Measurements from ENCODE around the gene ZDHHC14. TPM values are rescaled to one million over a fixed set of nuclear protein-coding genes. Genes with fewer than 3 reads are reported as not detected.

Gene ZDHHC14
- total RNA-seq, 1 experiment from 2014 or later: 3.2 TPM

DNA sequence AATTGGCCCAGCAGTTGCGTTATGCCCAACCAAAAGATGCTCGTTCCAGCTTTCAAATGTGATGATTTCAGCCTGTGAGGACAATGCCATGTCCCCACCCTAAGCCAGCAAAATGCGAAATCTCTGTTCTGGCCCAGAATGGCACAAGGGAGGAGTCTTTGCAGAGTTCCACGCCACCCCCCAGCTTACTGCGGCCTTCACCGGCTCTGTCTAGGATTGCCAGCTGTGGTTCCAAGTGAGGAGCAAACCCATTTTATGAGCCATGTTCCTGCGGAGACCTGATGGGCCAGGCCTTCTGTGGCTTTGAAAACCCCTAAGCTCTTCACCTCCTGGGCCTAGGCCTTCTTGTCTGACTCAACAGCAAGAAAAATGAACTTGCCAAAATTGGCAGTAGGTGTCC lies 295.3 kb downstream of the ZDHHC14 start:
- DNase-seq (ENCODE audit: unreplicated experiment): no peak
- ChIA-PET POLR2A (no interaction called here), CTCF (interaction anchor here (0.6 to 3.5 kb wide), 3 partner anchors 10 to 81 kb away, joined by 3 to 9 read pairs (median 4); no protein-coding TSS in a partner anchor)
- Mint-ChIP-seq H3K27me3 (ENCODE audit: insufficient read depth, unreplicated experiment) (no peaks in the 10 kb centered on the region), H3K4me3 (ENCODE audit: unreplicated experiment) (no peak overlapping the region), H3K9me3 (ENCODE audit: unreplicated experiment) (no peaks in the 10 kb centered on the region), H3K27ac (ENCODE audit: low read depth, unreplicated experiment) (no peak overlapping the region), H3K36me3 (ENCODE audit: insufficient read depth, unreplicated experiment) (no peaks in the 10 kb centered on the region), H3K4me1 (ENCODE audit: insufficient read depth, unreplicated experiment) (no peaks in the 10 kb centered on the region)
- intact Hi-C loops (cut with micrococcal nuclease): no loop called here
- TF ChIP-seq, protein P1, sequence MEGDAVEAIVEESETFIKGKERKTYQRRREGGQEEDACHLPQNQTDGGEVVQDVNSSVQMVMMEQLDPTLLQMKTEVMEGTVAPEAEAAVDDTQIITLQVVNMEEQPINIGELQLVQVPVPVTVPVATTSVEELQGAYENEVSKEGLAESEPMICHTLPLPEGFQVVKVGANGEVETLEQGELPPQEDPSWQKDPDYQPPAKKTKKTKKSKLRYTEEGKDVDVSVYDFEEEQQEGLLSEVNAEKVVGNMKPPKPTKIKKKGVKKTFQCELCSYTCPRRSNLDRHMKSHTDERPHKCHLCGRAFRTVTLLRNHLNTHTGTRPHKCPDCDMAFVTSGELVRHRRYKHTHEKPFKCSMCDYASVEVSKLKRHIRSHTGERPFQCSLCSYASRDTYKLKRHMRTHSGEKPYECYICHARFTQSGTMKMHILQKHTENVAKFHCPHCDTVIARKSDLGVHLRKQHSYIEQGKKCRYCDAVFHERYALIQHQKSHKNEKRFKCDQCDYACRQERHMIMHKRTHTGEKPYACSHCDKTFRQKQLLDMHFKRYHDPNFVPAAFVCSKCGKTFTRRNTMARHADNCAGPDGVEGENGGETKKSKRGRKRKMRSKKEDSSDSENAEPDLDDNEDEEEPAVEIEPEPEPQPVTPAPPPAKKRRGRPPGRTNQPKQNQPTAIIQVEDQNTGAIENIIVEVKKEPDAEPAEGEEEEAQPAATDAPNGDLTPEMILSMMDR (IDR thresholded peaks at IDR 0.05; ENCODE audit: unreplicated experiment): no peak
- no TSS peak for BruUV-seq (replicated peaks)

DNA sequence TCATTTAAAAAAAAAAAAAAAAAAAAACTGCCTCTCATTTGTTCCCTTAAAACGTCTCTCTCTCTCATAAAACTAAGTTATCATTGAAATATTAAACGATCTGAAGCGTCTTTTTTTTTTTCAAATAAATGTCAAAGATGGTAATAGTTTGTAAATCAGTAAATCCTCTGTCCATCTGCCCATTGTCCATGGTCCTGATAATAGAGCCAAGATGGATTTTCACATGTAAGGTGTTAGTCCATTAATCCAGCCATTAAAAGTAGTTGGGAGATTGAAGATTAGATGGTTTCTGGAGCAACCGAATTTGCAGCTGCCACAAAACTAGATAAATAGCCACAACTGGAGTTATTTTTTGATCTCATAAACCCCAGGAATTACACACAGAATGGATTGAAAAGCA lies 296.2 kb downstream of the ZDHHC14 start:
- CTCF ChIA-PET: interaction anchor here (1.5 to 3.5 kb wide), 2 partner anchors 11 to 80 kb away, joined by 4 to 9 read pairs; no protein-coding TSS in a partner anchor
- no TSS peak for BruUV-seq (replicated peaks)

DNA sequence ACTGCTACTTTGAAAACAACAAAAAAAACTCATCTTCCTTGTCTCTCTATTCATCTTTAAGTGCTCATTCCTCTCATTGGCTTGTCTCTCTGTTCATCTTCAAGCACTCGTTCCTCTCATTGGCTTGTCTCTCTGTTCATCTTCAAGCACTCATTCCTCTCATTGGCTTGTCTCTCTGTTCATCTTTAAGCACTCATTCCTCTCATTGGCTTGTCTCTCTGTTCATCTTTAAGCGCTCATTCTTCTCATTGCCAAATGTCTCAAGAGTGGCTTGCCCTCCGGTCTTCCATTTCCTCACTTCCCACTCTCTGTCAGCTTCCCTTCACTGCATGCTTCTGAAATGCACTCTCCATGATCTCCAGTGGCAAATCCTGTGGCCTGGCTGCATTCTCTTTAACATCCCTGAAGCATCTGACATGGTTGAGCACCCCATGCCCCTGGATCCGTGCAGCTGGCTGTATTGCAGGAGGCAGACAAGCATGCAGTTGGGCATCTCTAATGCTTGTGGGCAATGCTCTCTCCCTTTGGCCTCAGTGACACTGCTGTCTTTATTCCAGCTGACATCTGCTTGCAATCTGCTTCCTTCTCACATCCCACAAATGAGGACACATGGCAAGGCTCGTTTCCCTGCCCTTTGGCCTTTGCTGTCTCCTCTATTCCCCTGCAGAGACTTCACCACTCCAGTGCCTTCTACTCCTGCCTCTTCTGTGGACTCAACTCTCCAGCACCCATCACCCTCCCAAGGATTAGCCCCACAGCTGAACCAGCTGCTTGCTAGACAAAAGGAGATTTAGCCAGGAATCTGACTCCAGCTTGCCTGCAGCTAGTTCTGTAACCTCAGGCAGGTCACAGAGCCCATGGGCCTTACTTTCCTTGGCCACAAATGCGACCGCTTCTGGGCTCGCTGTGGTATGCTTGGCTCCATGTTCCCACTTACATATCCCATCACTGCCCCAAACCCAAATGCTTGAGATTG lies 298.9 kb downstream of the ZDHHC14 start:
- TF ChIP-seq, protein P1 (IDR thresholded peaks at IDR 0.05; ENCODE audit: unreplicated experiment): no peak
- no peak overlapping the region for H3K27ac Mint-ChIP-seq (ENCODE audit: low read depth, unreplicated experiment)
- CTCF ChIA-PET: interaction anchor here (0.5 to 3.5 kb wide), 4 partner anchors 11 to 365 kb away, joined by 3 to 34 read pairs (median 4); no protein-coding TSS in a partner anchor
- no peaks in the 10 kb centered on the region for H3K9me3 Mint-ChIP-seq (ENCODE audit: unreplicated experiment)
- no TSS peak for BruUV-seq (replicated peaks)
- no peaks in the 10 kb centered on the region for H3K36me3 Mint-ChIP-seq (ENCODE audit: insufficient read depth, unreplicated experiment)
- H3K4me1 Mint-ChIP-seq (ENCODE audit: insufficient read depth, unreplicated experiment): no peaks in the 10 kb centered on the region
- intact Hi-C loops (cut with micrococcal nuclease): no loop called here
- no peak for DNase-seq (ENCODE audit: unreplicated experiment)
- H3K27me3 Mint-ChIP-seq (ENCODE audit: insufficient read depth, unreplicated experiment): no peaks in the 10 kb centered on the region
- no peak overlapping the region for H3K4me3 Mint-ChIP-seq (ENCODE audit: unreplicated experiment)
- POLR2A ChIA-PET: interaction anchor here (1.0 kb wide), 1 partner anchor 83 kb away, joined by 3 read pairs; no protein-coding TSS in a partner anchor

More for the DNA sequence above, 296.2 kb downstream of the ZDHHC14 start:
- Mint-ChIP-seq H3K36me3 (ENCODE audit: insufficient read depth, unreplicated experiment) (no peaks in the 10 kb centered on the region), H3K27ac (ENCODE audit: low read depth, unreplicated experiment) (no peak overlapping the region), H3K27me3 (ENCODE audit: insufficient read depth, unreplicated experiment) (no peaks in the 10 kb centered on the region), H3K9me3 (ENCODE audit: unreplicated experiment) (no peaks in the 10 kb centered on the region), H3K4me1 (ENCODE audit: insufficient read depth, unreplicated experiment) (no peaks in the 10 kb centered on the region), H3K4me3 (ENCODE audit: unreplicated experiment) (no peak overlapping the region)
- TF ChIP-seq, protein P1 (IDR thresholded peaks at IDR 0.05; ENCODE audit: unreplicated experiment): no peak
- DNase-seq (ENCODE audit: unreplicated experiment): no peak
- POLR2A ChIA-PET: no interaction called here
- intact Hi-C loops (cut with micrococcal nuclease): no loop called here

DNA sequence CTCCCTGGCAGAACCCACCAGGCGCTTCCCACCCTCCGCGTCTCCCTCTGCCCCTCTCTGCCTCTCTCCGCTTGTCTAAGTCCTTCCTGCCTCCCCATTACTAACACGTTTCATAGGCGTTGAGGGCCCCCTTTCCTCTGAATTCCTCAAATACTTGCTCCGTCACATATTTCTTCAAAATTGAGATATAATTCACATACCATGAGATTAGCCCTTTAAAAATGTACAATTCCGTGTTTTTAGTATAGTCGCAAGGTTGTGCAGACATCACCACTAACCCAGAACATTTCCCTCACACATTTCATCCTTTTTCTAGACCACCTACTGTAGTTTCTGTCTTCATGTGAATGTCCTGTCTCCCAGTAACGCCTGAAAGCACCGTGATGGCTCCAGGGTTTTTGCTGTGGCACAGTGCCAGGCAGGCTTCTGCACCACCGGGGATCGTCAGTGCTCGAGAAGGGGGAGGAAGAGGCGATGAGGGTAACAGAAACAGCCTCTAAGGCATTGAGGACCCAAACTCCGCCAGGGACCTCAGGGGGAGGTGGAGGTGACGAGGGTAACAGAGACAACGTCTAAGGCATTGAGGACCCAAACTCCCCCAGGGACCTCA lies 300.2 kb downstream of the ZDHHC14 start:
- BruUV-seq (replicated peaks): no TSS peak
- H3K27ac Mint-ChIP-seq (ENCODE audit: low read depth, unreplicated experiment): no peak overlapping the region
- H3K36me3 Mint-ChIP-seq (ENCODE audit: insufficient read depth, unreplicated experiment): no peaks in the 10 kb centered on the region
- no peaks in the 10 kb centered on the region for H3K4me1 Mint-ChIP-seq (ENCODE audit: insufficient read depth, unreplicated experiment)
- no peak overlapping the region for H3K4me3 Mint-ChIP-seq (ENCODE audit: unreplicated experiment)
- no peaks in the 10 kb centered on the region for H3K27me3 Mint-ChIP-seq (ENCODE audit: insufficient read depth, unreplicated experiment)
- no peaks in the 10 kb centered on the region for H3K9me3 Mint-ChIP-seq (ENCODE audit: unreplicated experiment)
- ChIA-PET POLR2A (interaction anchor here (1.0 kb wide), 1 partner anchor 82 kb away, joined by 3 read pairs; no protein-coding TSS in a partner anchor), CTCF (interaction anchor here (3.5 kb wide), 1 partner anchor 13 kb away, joined by 34 read pairs; no protein-coding TSS in a partner anchor)
- TF ChIP-seq, protein P1 (IDR thresholded peaks at IDR 0.05; ENCODE audit: unreplicated experiment): no peak
- intact Hi-C loops (cut with micrococcal nuclease): no loop called here
- DNase-seq (ENCODE audit: unreplicated experiment): no peak

Data from MCF 10A (cell line).